ENCODE measurements around the gene FNBP1L.

The FNBP1L gene

GRCh38 chr1:93566227-93566626 lies 118.3 kb downstream of the FNBP1L start:
- H3K27me3 Mint-ChIP-seq (ENCODE audit: low read depth, poor library complexity): no peaks in the 10 kb centered on the region
- H3K9me3 Mint-ChIP-seq: no peaks in the 10 kb centered on the region
- H3K4me1 Mint-ChIP-seq: peaks cover 18% of the 10 kb centered on the region
- DNase-seq: no peak
- peaks cover 62% of the 10 kb centered on the region for H3K36me3 Mint-ChIP-seq (ENCODE audit: low read depth)
- H3K4me3 Mint-ChIP-seq: no peak overlapping the region
- peak overlapping the region; percentile 10 for H3K27ac Mint-ChIP-seq
- no peak for TF ChIP-seq CTCF (IDR thresholded peaks at IDR 0.05)

- DNase-seq: no peak
Measured at GRCh38 chr1:93567255-93567918, 119.5 kb downstream of the FNBP1L start.

GRCh38 chr1:93569489-93569888 lies 121.6 kb downstream of the FNBP1L start:
- TF ChIP-seq CTCF (IDR thresholded peaks at IDR 0.05): no peak
- no peaks in the 10 kb centered on the region for H3K27me3 Mint-ChIP-seq (ENCODE audit: low read depth, poor library complexity)
- no peaks in the 10 kb centered on the region for H3K9me3 Mint-ChIP-seq
- no peak overlapping the region for H3K4me3 Mint-ChIP-seq
- no peak for DNase-seq
- H3K36me3 Mint-ChIP-seq (ENCODE audit: low read depth): peaks cover 56% of the 10 kb centered on the region
- H3K4me1 Mint-ChIP-seq: peaks cover 23% of the 10 kb centered on the region
- H3K27ac Mint-ChIP-seq: no peak overlapping the region

More at GRCh38 chr1:93567255-93567918, 119.5 kb downstream of the FNBP1L start:
- no peak overlapping the region for H3K4me3 Mint-ChIP-seq
- peak overlapping the region; percentile 86 for H3K27ac Mint-ChIP-seq
- no peaks in the 10 kb centered on the region for H3K27me3 Mint-ChIP-seq (ENCODE audit: low read depth, poor library complexity)
- peaks cover 18% of the 10 kb centered on the region for H3K4me1 Mint-ChIP-seq
- TF ChIP-seq CTCF (IDR thresholded peaks at IDR 0.05): no peak
- H3K36me3 Mint-ChIP-seq (ENCODE audit: low read depth): peaks cover 56% of the 10 kb centered on the region
- no peaks in the 10 kb centered on the region for H3K9me3 Mint-ChIP-seq

GRCh38 chr1:93571623-93572310 lies 123.8 kb downstream of the FNBP1L start:
- H3K27me3 Mint-ChIP-seq (ENCODE audit: low read depth, poor library complexity): no peaks in the 10 kb centered on the region

GRCh38 chr1:93573940-93574469 lies 126.1 kb downstream of the FNBP1L start:
- Mint-ChIP-seq H3K27ac (peak overlapping the region; percentile 64), H3K27me3 (ENCODE audit: low read depth, poor library complexity) (no peaks in the 10 kb centered on the region), H3K36me3 (ENCODE audit: low read depth) (peaks cover 33% of the 10 kb centered on the region), H3K4me3 (no peak overlapping the region), H3K4me1 (peaks cover 45% of the 10 kb centered on the region), H3K9me3 (no peaks in the 10 kb centered on the region)
- DNase-seq: no peak
- TF ChIP-seq CTCF (IDR thresholded peaks at IDR 0.05): no peak

More at GRCh38 chr1:93571623-93572310, 123.8 kb downstream of the FNBP1L start:
- Mint-ChIP-seq H3K4me1 (peaks cover 35% of the 10 kb centered on the region), H3K4me3 (no peak overlapping the region), H3K27ac (no peak overlapping the region), H3K36me3 (ENCODE audit: low read depth) (peaks cover 52% of the 10 kb centered on the region), H3K9me3 (no peaks in the 10 kb centered on the region)
- TF ChIP-seq CTCF (IDR thresholded peaks at IDR 0.05): no peak
- no peak for DNase-seq
